Measurements from ENCODE around the gene UGT1A6. TPM values are rescaled to one million over a fixed set of nuclear protein-coding genes. Genes with fewer than 3 reads are reported as not detected.

The UGT1A6 gene
- total and polyA plus RNA-seq, 2 of the 4 experiments (the other 2 are of a cell fraction) = not detected

DNA sequence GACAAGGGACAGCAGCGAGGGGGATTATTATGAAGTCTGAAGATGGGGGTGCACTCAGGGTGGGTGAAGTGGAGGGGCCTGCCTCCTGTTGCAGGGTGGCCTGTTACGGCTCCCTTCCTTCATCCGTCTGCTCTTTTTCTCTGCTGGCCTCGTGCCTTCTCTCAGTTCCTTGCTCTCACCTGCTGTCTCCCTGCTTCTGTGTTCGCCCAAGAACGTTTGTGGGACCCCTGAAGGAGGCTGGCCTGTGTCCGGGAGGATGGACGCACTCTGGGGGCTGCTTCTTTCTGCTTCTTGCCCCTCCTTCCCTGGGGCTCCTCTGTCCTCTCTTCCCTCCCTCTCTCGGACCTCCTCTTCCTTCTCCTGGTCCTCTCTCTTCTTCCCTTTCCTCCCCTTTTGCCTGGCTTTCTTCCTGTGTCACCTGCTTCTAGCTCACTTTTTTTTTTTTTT lies 99.2 kb downstream of the UGT1A6 start:
- Histone ChIP-seq H3K56ac (ENCODE audit: extremely low read depth, insufficient read depth, low read length) (no peak overlapping the region), H3K18ac (ENCODE audit: low read depth, low read length) (no peak overlapping the region), H4K8ac (ENCODE audit: low read depth in 2 of 2, low read length in 2 of 2) (no peak overlapping the region), H3K9ac (ENCODE audit: low read depth, low read length) (no peak overlapping the region), H3K23ac (ENCODE audit: low read depth, low read length) (no peak overlapping the region), H2AK5ac (ENCODE audit: low read depth, low read length) (no peak overlapping the region), H2AFZ (replicated peaks; ENCODE audit: low read length, poor library complexity) (peak overlapping the region; percentile 43), H3K14ac (replicated peaks; ENCODE audit: low read depth, low read length) (no peak overlapping the region), H3K4me2 (ENCODE audit: low read depth, low read length) (no peak overlapping the region), H3K4ac (ENCODE audit: low read depth, low read length) (no peak overlapping the region), H3K4me1 (ENCODE audit: control insufficient read depth, insufficient read depth, low read length) (no peaks in the 10 kb centered on the region), H2BK120ac (ENCODE audit: low read depth, low read length) (no peak overlapping the region), H3K36me3 (ENCODE audit: control insufficient read depth, insufficient read depth, low read length) (no peaks in the 10 kb centered on the region), H4K5ac (ENCODE audit: low read depth, low read length) (no peak overlapping the region), H3K9me3 (ENCODE audit: control insufficient read depth, insufficient read depth, low read length) (no peaks in the 10 kb centered on the region), H4K91ac (ENCODE audit: insufficient read depth, low read depth, low read length) (no peak overlapping the region), H4K20me1 (ENCODE audit: insufficient read depth, low read length) (no peaks in the 10 kb centered on the region), H2BK20ac (ENCODE audit: low read depth, low read length) (no peak overlapping the region), H2BK5ac (ENCODE audit: low read depth, low read length, poor library complexity, severe bottlenecking) (no peak overlapping the region), H3K79me1 (ENCODE audit: low read depth in 1 of 2, low read length in 2 of 2) (no peaks in the 10 kb centered on the region), H3K4me3 (ENCODE audit: insufficient read depth, low read depth, low read length) (no peak overlapping the region), H2BK15ac (ENCODE audit: low read depth, low read length) (no peak overlapping the region), H2AK9ac (replicated peaks; ENCODE audit: low read depth, low read length, poor library complexity) (no peak overlapping the region), H3K27me3 (ENCODE audit: control insufficient read depth, insufficient read depth, low read length) (peaks cover 8% of the 10 kb centered on the region), H3K9me1 (ENCODE audit: insufficient read depth, low read length) (no peaks in the 10 kb centered on the region), H3K27ac (ENCODE audit: insufficient read depth, low read length) (no peak overlapping the region)
- intact Hi-C loops (cut with micrococcal nuclease) = no loop called here
- BruUV-seq (replicated peaks) = no TSS peak
- POLR2A ChIA-PET (ENCODE audit: unreplicated experiment) = no interaction called here
- in situ Hi-C loops (cut with MboI; ENCODE audit: low sequenced_read_pairs) = no loop called here
- TF ChIP-seq MAFK (IDR thresholded peaks at IDR 0.05; ENCODE audit: low read depth, low read length) (no peak), MAZ (IDR thresholded peaks at IDR 0.05; ENCODE audit: borderline replicate concordance, low read depth, low read length) (no peak), CEBPB (IDR thresholded peaks at IDR 0.05; ENCODE audit: low read depth, low read length) (no peak), RCOR1 (IDR thresholded peaks at IDR 0.05; ENCODE audit: insufficient replicate concordance, low read length) (no peak), SMC3 (IDR thresholded peaks at IDR 0.05; ENCODE audit: low read depth, low read length) (no peak), CHD1 (IDR thresholded peaks at IDR 0.05; ENCODE audit: low read depth, low read length) (no peak)
- TF ChIP-seq, protein P1, sequence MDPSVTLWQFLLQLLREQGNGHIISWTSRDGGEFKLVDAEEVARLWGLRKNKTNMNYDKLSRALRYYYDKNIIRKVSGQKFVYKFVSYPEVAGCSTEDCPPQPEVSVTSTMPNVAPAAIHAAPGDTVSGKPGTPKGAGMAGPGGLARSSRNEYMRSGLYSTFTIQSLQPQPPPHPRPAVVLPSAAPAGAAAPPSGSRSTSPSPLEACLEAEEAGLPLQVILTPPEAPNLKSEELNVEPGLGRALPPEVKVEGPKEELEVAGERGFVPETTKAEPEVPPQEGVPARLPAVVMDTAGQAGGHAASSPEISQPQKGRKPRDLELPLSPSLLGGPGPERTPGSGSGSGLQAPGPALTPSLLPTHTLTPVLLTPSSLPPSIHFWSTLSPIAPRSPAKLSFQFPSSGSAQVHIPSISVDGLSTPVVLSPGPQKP (IDR thresholded peaks at IDR 0.05; ENCODE audit: borderline replicate concordance, low read depth, low read length) = no peak
- dilution Hi-C loops (cut with HindIII; ENCODE audit: low sequenced_read_pairs, unreplicated experiment) = no loop called here
- DNase-seq (no peak), ATAC-seq (ENCODE audit: low read depth) (no peak)
- CTCF ChIA-PET = no interaction called here
- 60% methylated on average over 7 of the region's 9 CpGs; no CpG with 5 or more reads in 1 of the 2 experiments for WGBS, 2 experiments (ENCODE audit: extremely low coverage in 2 of 2, insufficient read length in 1 of 2)

Data from IMR-90 (cell line).